ENCODE measurements around the gene EIF4E2. TPM values are rescaled to one million over a fixed set of nuclear protein-coding genes. Genes with fewer than 3 reads are reported as not detected.

Gene EIF4E2
- total and polyA plus RNA-seq, 2 of the 13 experiments (the other 11 are each of a cell fraction or from before 2014, with no cell fraction given) = 25.0 to 101 TPM

DNA sequence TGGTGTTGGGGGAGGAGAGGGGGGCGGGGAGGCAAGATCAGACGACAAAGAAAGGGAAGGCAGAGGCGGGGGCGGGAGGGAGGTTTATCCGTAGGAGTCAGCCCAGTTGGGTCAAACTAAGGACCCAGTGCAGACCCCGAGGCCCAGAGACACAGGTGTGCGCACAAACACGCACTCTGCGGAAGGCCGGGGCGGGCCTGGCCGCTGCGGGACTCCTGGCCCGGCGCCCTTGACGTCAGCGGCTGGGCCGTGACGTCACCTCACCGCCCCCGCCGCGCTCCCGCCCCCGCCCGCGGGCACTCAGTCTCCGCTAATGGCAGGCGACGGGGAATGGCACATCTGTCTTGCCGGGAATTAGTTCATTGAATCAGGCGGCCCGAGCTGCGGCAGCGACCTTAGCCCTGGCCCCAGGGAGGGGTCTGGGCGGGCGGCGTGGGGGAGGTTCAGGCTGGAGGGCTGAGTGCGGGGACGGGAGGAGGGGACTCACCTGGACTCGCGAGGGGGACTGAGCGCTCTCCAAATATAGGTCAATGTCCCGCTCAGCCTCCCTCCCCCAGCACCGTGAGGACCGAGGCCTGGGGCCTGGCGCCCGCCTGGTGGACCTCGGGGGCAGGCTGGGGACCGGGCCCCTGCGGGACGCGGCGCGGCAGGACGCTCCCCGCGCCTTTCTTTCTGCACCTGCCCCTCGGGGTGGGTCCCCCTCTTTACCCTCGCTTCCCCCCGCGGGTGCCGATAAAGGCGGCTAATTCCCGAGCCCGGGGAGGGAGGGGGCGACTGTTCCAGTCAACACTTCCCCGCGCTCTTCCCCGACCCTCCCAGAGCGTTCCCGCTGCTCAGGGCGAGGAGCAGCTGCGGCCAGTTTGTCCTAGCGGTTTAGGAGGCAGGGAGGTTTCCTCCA lies 47.3 kb upstream of the EIF4E2 start (continued):
- TF ChIP-seq, protein P1, sequence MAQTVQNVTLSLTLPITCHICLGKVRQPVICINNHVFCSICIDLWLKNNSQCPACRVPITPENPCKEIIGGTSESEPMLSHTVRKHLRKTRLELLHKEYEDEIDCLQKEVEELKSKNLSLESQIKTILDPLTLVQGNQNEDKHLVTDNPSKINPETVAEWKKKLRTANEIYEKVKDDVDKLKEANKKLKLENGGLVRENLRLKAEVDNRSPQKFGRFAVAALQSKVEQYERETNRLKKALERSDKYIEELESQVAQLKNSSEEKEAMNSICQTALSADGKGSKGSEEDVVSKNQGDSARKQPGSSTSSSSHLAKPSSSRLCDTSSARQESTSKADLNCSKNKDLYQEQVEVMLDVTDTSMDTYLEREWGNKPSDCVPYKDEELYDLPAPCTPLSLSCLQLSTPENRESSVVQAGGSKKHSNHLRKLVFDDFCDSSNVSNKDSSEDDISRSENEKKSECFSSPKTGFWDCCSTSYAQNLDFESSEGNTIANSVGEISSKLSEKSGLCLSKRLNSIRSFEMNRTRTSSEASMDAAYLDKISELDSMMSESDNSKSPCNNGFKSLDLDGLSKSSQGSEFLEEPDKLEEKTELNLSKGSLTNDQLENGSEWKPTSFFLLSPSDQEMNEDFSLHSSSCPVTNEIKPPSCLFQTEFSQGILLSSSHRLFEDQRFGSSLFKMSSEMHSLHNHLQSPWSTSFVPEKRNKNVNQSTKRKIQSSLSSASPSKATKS (CRISPR knock-in tag; IDR thresholded peaks at IDR 0.05) = no peak
- TF ChIP-seq FOXO1 (CRISPR knock-in tag; IDR thresholded peaks at IDR 0.05) (no peak), ZNF850 (CRISPR knock-in tag; conservative IDR thresholded peaks at IDR 0.05) (no peak), ZNF564 (CRISPR knock-in tag; IDR thresholded peaks at IDR 0.05) (no peak), CHD4 (IDR thresholded peaks at IDR 0.05; ENCODE audit: borderline replicate concordance, low read length) (no peak), GABPB1 (CRISPR knock-in tag; IDR thresholded peaks at IDR 0.05) (peak; percentile 18; the same call in 1 of the 2 replicates), CBX5 (CRISPR knock-in tag; IDR thresholded peaks at IDR 0.05; ENCODE audit: borderline replicate concordance) (no peak), YY1 (IDR thresholded peaks at IDR 0.05; ENCODE audit: insufficient read depth, insufficient replicate concordance, low read depth, low read length) (no peak), ZNF180 (CRISPR knock-in tag; IDR thresholded peaks at IDR 0.05; ENCODE audit: borderline replicate concordance, low read depth) (no peak), BCL6 (CRISPR knock-in tag; IDR thresholded peaks at IDR 0.05) (no peak), SATB2 (CRISPR knock-in tag; IDR thresholded peaks at IDR 0.05) (no peak), YEATS2 (CRISPR knock-in tag; IDR thresholded peaks at IDR 0.05; ENCODE audit: borderline replicate concordance) (no peak), FIP1L1 (IDR thresholded peaks at IDR 0.05; ENCODE audit: borderline replicate concordance, insufficient read depth, low read depth, low read length) (no peak), ZNF543 (CRISPR knock-in tag; IDR thresholded peaks at IDR 0.05) (no peak), HOXA3 (CRISPR knock-in tag; IDR thresholded peaks at IDR 0.05) (peak; percentile 68), ZNF24 (IDR thresholded peaks at IDR 0.05) (no peak), ZNF879 (CRISPR knock-in tag; IDR thresholded peaks at IDR 0.05) (no peak), GZF1 (CRISPR knock-in tag; IDR thresholded peaks at IDR 0.05) (no peak), MTF2 (CRISPR knock-in tag; IDR thresholded peaks at IDR 0.05; ENCODE audit: borderline replicate concordance) (peak; percentile 98; the same call in 1 of the 2 replicates), RFXAP (CRISPR knock-in tag; IDR thresholded peaks at IDR 0.05; ENCODE audit: borderline replicate concordance) (no peak), ERF (CRISPR knock-in tag; IDR thresholded peaks at IDR 0.05) (no peak), ZNF605 (CRISPR knock-in tag; IDR thresholded peaks at IDR 0.05) (no peak), KLF9 (CRISPR knock-in tag; IDR thresholded peaks at IDR 0.05; ENCODE audit: low read depth) (no peak), ZNF224 (CRISPR knock-in tag; IDR thresholded peaks at IDR 0.05) (no peak)
- TF ChIP-seq, protein P2, sequence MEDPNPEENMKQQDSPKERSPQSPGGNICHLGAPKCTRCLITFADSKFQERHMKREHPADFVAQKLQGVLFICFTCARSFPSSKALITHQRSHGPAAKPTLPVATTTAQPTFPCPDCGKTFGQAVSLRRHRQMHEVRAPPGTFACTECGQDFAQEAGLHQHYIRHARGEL (CRISPR knock-in tag; IDR thresholded peaks at IDR 0.05) = no peak
- TF ChIP-seq, protein P3, sequence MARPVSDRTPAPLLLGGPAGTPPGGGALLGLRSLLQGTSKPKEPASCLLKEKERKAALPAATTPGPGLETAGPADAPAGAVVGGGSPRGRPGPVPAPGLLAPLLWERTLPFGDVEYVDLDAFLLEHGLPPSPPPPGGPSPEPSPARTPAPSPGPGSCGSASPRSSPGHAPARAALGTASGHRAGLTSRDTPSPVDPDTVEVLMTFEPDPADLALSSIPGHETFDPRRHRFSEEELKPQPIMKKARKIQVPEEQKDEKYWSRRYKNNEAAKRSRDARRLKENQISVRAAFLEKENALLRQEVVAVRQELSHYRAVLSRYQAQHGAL (CRISPR knock-in tag; IDR thresholded peaks at IDR 0.05; ENCODE audit: not compliant biosample characterization) = no peak
- TF ChIP-seq, protein P4, sequence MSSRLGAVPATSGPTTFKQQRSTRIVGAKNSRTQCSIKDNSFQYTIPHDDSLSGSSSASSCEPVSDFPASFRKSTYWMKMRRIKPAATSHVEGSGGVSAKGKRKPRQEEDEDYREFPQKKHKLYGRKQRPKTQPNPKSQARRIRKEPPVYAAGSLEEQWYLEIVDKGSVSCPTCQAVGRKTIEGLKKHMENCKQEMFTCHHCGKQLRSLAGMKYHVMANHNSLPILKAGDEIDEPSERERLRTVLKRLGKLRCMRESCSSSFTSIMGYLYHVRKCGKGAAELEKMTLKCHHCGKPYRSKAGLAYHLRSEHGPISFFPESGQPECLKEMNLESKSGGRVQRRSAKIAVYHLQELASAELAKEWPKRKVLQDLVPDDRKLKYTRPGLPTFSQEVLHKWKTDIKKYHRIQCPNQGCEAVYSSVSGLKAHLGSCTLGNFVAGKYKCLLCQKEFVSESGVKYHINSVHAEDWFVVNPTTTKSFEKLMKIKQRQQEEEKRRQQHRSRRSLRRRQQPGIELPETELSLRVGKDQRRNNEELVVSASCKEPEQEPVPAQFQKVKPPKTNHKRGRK (CRISPR knock-in tag; IDR thresholded peaks at IDR 0.05) = no peak

All from HepG2 (cell line).